C4-2B (cell line): ENCODE measurements around the gene OR51B6.
A peak's percentile ranks its signal among the peaks of the same experiment; 100 is the strongest.

Experiments
- CTCF ChIP-seq: fragments of 450-650 bp; conservative IDR thresholded peaks from 2 replicates; pipeline ENCODE4 v1.5.1; 2017; ENCODE audit warnings: mild to moderate bottlenecking
- ZFX ChIP-seq: fragments of 450-650 bp; IDR thresholded peaks from 2 replicates; pipeline ENCODE4 v1.6.1; 2017

- peak; percentile 23 for TF ChIP-seq CTCF
- TF ChIP-seq ZFX: no peak
These were observed 18.5 kb downstream of the OR51B6 start for GRCh38 chr11:5369789-5370188.
